Breast epithelium (tissue), 3 donors: ENCODE measurements around the gene NPHP4.

Experiments
- POLR2A ChIP-seq: fragments of 450-650 bp; IDR thresholded peaks from one replicate; pipeline ENCODE4 v1.6.1; 2016; ENCODE audit warnings: antibody characterized with exemption, mild to moderate bottlenecking, moderate library complexity
- POLR2AphosphoS5 ChIP-seq, 3 donors: sonication (generic); formaldehyde crosslinking; IDR thresholded peaks; one replicate each; pipeline ENCODE4 v1.6.1; 2017; ENCODE audit warnings: antibody characterized with exemption in 3 of 3
- TF ChIP-seq, protein P1 (sequence below), 3 donors: fragments of 450-650 bp; IDR thresholded peaks; one replicate each; pipeline ENCODE4 v1.5.1; 2016 to 2017; ENCODE audit warnings: antibody characterized with exemption in 3 of 3, mild to moderate bottlenecking in 3 of 3, moderate library complexity in 3 of 3

DNA sequence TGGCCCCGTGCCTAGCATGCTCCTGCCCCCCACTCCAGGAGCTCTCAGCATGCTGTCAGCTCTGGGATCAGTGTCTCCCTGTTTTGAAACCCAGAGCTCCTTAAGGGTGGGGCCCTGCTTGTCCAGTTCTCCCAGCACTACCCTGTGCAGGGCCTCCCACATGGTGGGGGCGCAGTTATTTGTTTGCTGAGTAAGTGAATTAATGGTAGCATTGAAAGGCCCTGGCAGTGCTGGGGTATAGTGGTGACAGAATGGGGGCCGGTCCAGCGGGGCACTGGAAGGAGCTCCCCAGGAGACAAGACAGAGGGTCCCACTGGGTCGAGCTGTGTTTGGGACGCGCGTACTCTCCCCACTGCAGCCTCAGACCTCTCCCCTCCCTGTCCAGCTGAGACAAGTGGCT is 99.9 kb downstream of the NPHP4 start:
- TF ChIP-seq, protein P1, sequence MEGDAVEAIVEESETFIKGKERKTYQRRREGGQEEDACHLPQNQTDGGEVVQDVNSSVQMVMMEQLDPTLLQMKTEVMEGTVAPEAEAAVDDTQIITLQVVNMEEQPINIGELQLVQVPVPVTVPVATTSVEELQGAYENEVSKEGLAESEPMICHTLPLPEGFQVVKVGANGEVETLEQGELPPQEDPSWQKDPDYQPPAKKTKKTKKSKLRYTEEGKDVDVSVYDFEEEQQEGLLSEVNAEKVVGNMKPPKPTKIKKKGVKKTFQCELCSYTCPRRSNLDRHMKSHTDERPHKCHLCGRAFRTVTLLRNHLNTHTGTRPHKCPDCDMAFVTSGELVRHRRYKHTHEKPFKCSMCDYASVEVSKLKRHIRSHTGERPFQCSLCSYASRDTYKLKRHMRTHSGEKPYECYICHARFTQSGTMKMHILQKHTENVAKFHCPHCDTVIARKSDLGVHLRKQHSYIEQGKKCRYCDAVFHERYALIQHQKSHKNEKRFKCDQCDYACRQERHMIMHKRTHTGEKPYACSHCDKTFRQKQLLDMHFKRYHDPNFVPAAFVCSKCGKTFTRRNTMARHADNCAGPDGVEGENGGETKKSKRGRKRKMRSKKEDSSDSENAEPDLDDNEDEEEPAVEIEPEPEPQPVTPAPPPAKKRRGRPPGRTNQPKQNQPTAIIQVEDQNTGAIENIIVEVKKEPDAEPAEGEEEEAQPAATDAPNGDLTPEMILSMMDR (IDR thresholded peaks at IDR 0.05) = no peak
- TF ChIP-seq POLR2A (no peak), POLR2AphosphoS5 (IDR thresholded peaks at IDR 0.05) (no peak)
